ENCODE measurements around the gene CDCA3.

DNA sequence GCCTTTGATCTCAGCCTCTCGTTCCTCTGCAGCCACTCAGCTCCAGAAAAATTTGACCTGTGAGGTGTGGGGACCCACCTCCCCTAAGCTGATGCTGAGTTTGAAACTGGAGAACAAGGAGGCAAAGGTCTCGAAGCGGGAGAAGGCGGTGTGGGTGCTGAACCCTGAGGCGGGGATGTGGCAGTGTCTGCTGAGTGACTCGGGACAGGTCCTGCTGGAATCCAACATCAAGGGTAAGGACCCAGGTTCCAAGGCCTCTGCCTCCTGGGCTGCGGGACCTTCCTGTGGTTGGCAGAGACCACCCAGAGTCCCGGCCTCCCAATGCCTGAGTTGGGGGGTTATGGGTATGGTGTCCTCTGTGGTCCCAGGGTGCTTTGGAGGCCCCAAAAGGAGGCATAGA lies 34.0 kb downstream of the CDCA3 start:
- TF ChIP-seq, protein P1, sequence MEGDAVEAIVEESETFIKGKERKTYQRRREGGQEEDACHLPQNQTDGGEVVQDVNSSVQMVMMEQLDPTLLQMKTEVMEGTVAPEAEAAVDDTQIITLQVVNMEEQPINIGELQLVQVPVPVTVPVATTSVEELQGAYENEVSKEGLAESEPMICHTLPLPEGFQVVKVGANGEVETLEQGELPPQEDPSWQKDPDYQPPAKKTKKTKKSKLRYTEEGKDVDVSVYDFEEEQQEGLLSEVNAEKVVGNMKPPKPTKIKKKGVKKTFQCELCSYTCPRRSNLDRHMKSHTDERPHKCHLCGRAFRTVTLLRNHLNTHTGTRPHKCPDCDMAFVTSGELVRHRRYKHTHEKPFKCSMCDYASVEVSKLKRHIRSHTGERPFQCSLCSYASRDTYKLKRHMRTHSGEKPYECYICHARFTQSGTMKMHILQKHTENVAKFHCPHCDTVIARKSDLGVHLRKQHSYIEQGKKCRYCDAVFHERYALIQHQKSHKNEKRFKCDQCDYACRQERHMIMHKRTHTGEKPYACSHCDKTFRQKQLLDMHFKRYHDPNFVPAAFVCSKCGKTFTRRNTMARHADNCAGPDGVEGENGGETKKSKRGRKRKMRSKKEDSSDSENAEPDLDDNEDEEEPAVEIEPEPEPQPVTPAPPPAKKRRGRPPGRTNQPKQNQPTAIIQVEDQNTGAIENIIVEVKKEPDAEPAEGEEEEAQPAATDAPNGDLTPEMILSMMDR (IDR thresholded peaks at IDR 0.05), result no peak
- no peak for TF ChIP-seq POLR2A (IDR thresholded peaks at IDR 0.05)

Data from lower leg skin (tissue), 3 donors.